GM23248 (cell line): ENCODE results near the gene GBX1. TPM values are rescaled to one million over a fixed set of nuclear protein-coding genes. Genes with fewer than 3 reads are reported as not detected.

Source experiments
- DNase-seq: peaks from one replicate; pipeline ENCODE4 v3.0.0-alpha.2; 2015
- H2AFZ ChIP-seq: fragments of 200-600 bp; sonication (generic); 2 replicates; pipeline ENCODE4 v1.6.1; 2016; ENCODE audit warnings: antibody characterized with exemption
- H3F3A ChIP-seq: fragments of 200-600 bp; sonication (generic); 2 replicates; pipeline ENCODE4 v1.6.1; 2016; ENCODE audit warnings: mild to moderate bottlenecking, antibody characterized with exemption, mixed run types; ENCODE audit not compliant: insufficient read depth
- H3K27ac ChIP-seq: fragments of 200-600 bp; sonication (generic); 2 replicates; pipeline ENCODE4 v1.5.1; 2016; ENCODE audit warnings: mild to moderate bottlenecking
- H3K27me3 ChIP-seq: fragments of 200-600 bp; sonication (generic); replicated peaks from 2 replicates; pipeline ENCODE4 v1.6.1; 2016; ENCODE audit warnings: mild to moderate bottlenecking; ENCODE audit not compliant: insufficient read depth
- H3K36me3 ChIP-seq: fragments of 200-600 bp; sonication (generic); 2 replicates; pipeline ENCODE4 v1.6.1; 2016; ENCODE audit warnings: low read depth, mild to moderate bottlenecking
- H3K4me1 ChIP-seq: fragments of 200-600 bp; sonication (generic); 2 replicates; pipeline ENCODE4 v1.6.1; 2016; ENCODE audit warnings: mild to moderate bottlenecking; ENCODE audit not compliant: insufficient read depth
- H3K4me2 ChIP-seq: fragments of 200-600 bp; sonication (generic); one replicate; pipeline ENCODE4 v1.6.1; 2016; ENCODE audit warnings: mild to moderate bottlenecking; ENCODE audit not compliant: unreplicated experiment
- H3K4me3 ChIP-seq: fragments of 200-600 bp; sonication (generic); 2 replicates; pipeline ENCODE4 v1.5.1; 2016; ENCODE audit warnings: mild to moderate bottlenecking
- H3K79me2 ChIP-seq: fragments of 200-600 bp; sonication (generic); 2 replicates; pipeline ENCODE4 v1.6.1; 2016; ENCODE audit warnings: mild to moderate bottlenecking; ENCODE audit not compliant: insufficient read depth
- H3K9ac ChIP-seq: fragments of 200-600 bp; sonication (generic); 2 replicates; pipeline ENCODE4 v1.6.1; 2016; ENCODE audit warnings: mild to moderate bottlenecking
- H3K9me2 ChIP-seq: fragments of 200-600 bp; sonication (generic); 2 replicates; pipeline ENCODE4 v1.6.1; 2016; ENCODE audit warnings: mixed run types, mild to moderate bottlenecking, moderate library complexity; ENCODE audit not compliant: insufficient read depth
- H3K9me3 ChIP-seq: fragments of 200-600 bp; sonication (generic); one replicate; pipeline ENCODE4 v1.6.1; 2017; ENCODE audit warnings: low read depth
- H4K20me1 ChIP-seq: fragments of 200-600 bp; sonication (generic); 2 replicates; pipeline ENCODE4 v1.6.0; 2016; ENCODE audit not compliant: insufficient read depth
- EZH2 ChIP-seq: fragments of 200-600 bp; sonication (generic); IDR thresholded peaks from 2 replicates; pipeline ENCODE4 v1.6.1; 2018; ENCODE audit warnings: antibody characterized with exemption, mild to moderate bottlenecking; ENCODE audit not compliant: insufficient read depth, poor library complexity, severe bottlenecking
- EZH2phosphoT487 ChIP-seq: fragments of 200-600 bp; sonication (generic); IDR thresholded peaks from 2 replicates; pipeline ENCODE4 v1.6.1; 2018; ENCODE audit warnings: antibody characterized with exemption, moderate library complexity, mild to moderate bottlenecking, low read depth; ENCODE audit not compliant: insufficient read depth
- WGBS, 2 experiments: methylation state at CpG; one replicate each; pipeline ENCODE4 v1.1.6; 2015 to 2017; ENCODE audit warnings: low lambda C conversion rate in 2 of 2, low coverage in 1 of 2; ENCODE audit errors: missing lambda C conversion rate in 2 of 2; 5-methylcytosine and 5-hydroxymethylcytosine counted together
- in situ Hi-C: fragments of 300-500 bp; cut with MboI; formaldehyde crosslinking; loops from 2 replicates; pipeline ENCODE4 v1.15.0; 2020
- polyA plus RNA-seq: library from polyadenylated mRNA; unstranded; fragments of >200 nt; fragmentation: Nextera tagmentation; extraction: Ambion mirVana; gene quantifications from 2 replicates; pipeline ENCODE4 v1.2.1, GENCODE V29; 2016
- total RNA-seq: library from RNA; depleted of rRNA; stranded (reverse); fragments of >200 nt; shearing (Covaris generic); gene quantifications from 2 replicates; pipeline ENCODE4 v1.2.3, GENCODE V29; 2014

The GBX1 gene
- total and polyA plus RNA-seq, 2 experiments from 2014 or later, result not detected

- H3F3A ChIP-seq, result no peaks in the 10 kb centered on the region
- no peaks in the 10 kb centered on the region for H3K9me3 ChIP-seq
- H4K20me1 ChIP-seq, result no peaks in the 10 kb centered on the region
- no peak overlapping the region for H3K9ac ChIP-seq
- H3K36me3 ChIP-seq, result no peaks in the 10 kb centered on the region
- no peak for DNase-seq
- no peaks in the 10 kb centered on the region for H3K79me2 ChIP-seq
- 35 to 56% methylated on average over 4 of the region's 4 CpGs for WGBS, 2 experiments
- no peak overlapping the region for H3K4me2 ChIP-seq
- H3K9me2 ChIP-seq, result no peaks in the 10 kb centered on the region
- no peak for TF ChIP-seq EZH2
- H3K27me3 ChIP-seq, result peaks cover 52% of the 10 kb centered on the region
- H3K4me3 ChIP-seq, result no peak overlapping the region
- no peaks in the 10 kb centered on the region for H3K4me1 ChIP-seq
- H2AFZ ChIP-seq, result no peak overlapping the region
- in situ Hi-C loops, result no loop called here
- H3K27ac ChIP-seq, result no peak overlapping the region
Observed at GRCh38 chr7:151179946-151180345, 12.5 kb upstream of the GBX1 start.

GRCh38 chr7:151179287-151179860 is 11.9 kb upstream of the GBX1 start:
- no peaks in the 10 kb centered on the region for H3K79me2 ChIP-seq
- in situ Hi-C loops, result no loop called here

GRCh38 chr7:151178831-151179230 is 11.3 kb upstream of the GBX1 start:
- Histone ChIP-seq H3K9me3 (no peaks in the 10 kb centered on the region), H3K9ac (no peak overlapping the region), H3F3A (no peaks in the 10 kb centered on the region), H3K27ac (no peak overlapping the region), H2AFZ (no peak overlapping the region), H3K4me1 (no peaks in the 10 kb centered on the region), H3K79me2 (no peaks in the 10 kb centered on the region), H3K4me3 (no peak overlapping the region), H3K4me2 (no peak overlapping the region), H3K27me3 (peaks cover 55% of the 10 kb centered on the region), H4K20me1 (no peaks in the 10 kb centered on the region), H3K36me3 (no peaks in the 10 kb centered on the region), H3K9me2 (no peaks in the 10 kb centered on the region)
- DNase-seq, result no peak
- in situ Hi-C loops, result no loop called here
- WGBS, 2 experiments, result 23 to 33% methylated on average over 2 of the region's 2 CpGs
- no peak for TF ChIP-seq EZH2
- no peak for TF ChIP-seq EZH2phosphoT487

More at GRCh38 chr7:151179287-151179860, 11.9 kb upstream of the GBX1 start:
- Histone ChIP-seq H3K9me3 (no peaks in the 10 kb centered on the region), H3K27ac (no peak overlapping the region), H2AFZ (no peak overlapping the region), H3K36me3 (no peaks in the 10 kb centered on the region), H3K4me1 (no peaks in the 10 kb centered on the region), H3K9me2 (no peaks in the 10 kb centered on the region), H3F3A (no peaks in the 10 kb centered on the region), H3K27me3 (peaks cover 55% of the 10 kb centered on the region), H4K20me1 (no peaks in the 10 kb centered on the region), H3K4me2 (no peak overlapping the region), H3K9ac (no peak overlapping the region), H3K4me3 (no peak overlapping the region)
- 45 to 47% methylated on average over 8 of the region's 8 CpGs for WGBS, 2 experiments
- no peak for DNase-seq
- TF ChIP-seq EZH2 (no peak), EZH2phosphoT487 (no peak)

GRCh38 chr7:151178236-151178635 is 10.7 kb upstream of the GBX1 start:
- H3K27me3 ChIP-seq, result peaks cover 61% of the 10 kb centered on the region
- no peaks in the 10 kb centered on the region for H3K36me3 ChIP-seq
- H3K4me1 ChIP-seq, result no peaks in the 10 kb centered on the region
- DNase-seq, result no peak
- no peak overlapping the region for H3K4me3 ChIP-seq
- no peaks in the 10 kb centered on the region for H3K79me2 ChIP-seq
- H3K4me2 ChIP-seq, result no peak overlapping the region
- H3F3A ChIP-seq, result no peaks in the 10 kb centered on the region
- 67 to 73% methylated on average over 9 of the region's 9 CpGs for WGBS, 2 experiments
- no peaks in the 10 kb centered on the region for H3K9me2 ChIP-seq
- H2AFZ ChIP-seq, result no peak overlapping the region
- no peak overlapping the region for H3K9ac ChIP-seq
- no peaks in the 10 kb centered on the region for H4K20me1 ChIP-seq
- H3K27ac ChIP-seq, result no peak overlapping the region
- TF ChIP-seq EZH2phosphoT487 (no peak), EZH2 (no peak)
- in situ Hi-C loops, result no loop called here
- no peaks in the 10 kb centered on the region for H3K9me3 ChIP-seq

GRCh38 chr7:151177310-151177709 is 9.8 kb upstream of the GBX1 start:
- H3K9me3 ChIP-seq, result no peaks in the 10 kb centered on the region
- H3F3A ChIP-seq, result no peaks in the 10 kb centered on the region
- DNase-seq, result no peak
- no peaks in the 10 kb centered on the region for H3K4me1 ChIP-seq
- H3K27me3 ChIP-seq, result peaks cover 59% of the 10 kb centered on the region
- no peaks in the 10 kb centered on the region for H3K79me2 ChIP-seq
- H3K9ac ChIP-seq, result no peak overlapping the region
- H3K27ac ChIP-seq, result no peak overlapping the region
- no peak for TF ChIP-seq EZH2phosphoT487
- no peak for TF ChIP-seq EZH2
- H3K9me2 ChIP-seq, result no peaks in the 10 kb centered on the region
- H3K36me3 ChIP-seq, result no peaks in the 10 kb centered on the region
- H4K20me1 ChIP-seq, result no peaks in the 10 kb centered on the region
- H3K4me3 ChIP-seq, result no peak overlapping the region
- no peak overlapping the region for H2AFZ ChIP-seq
- H3K4me2 ChIP-seq, result no peak overlapping the region
- in situ Hi-C loops, result no loop called here
- WGBS, 2 experiments, result 58 to 83% methylated on average over 1 of the region's 1 CpG
